OCI-LY3 (cell line): Measurements from ENCODE around the gene COL16A1.

Experiments used
- H2AFZ ChIP-seq: fragments of 200-600, 300-600 bp; shearing (Covaris generic); 2 replicates; pipeline ENCODE4 v1.6.0; 2014; ENCODE audit warnings: antibody characterized with exemption, low read depth, low read length
- H3K27ac ChIP-seq: fragments of 200-600, 300-600 bp; sonication (generic); 2 replicates; pipeline ENCODE4 v1.5.1; 2014; ENCODE audit warnings: mild to moderate bottlenecking, low read length, moderate library complexity, mixed read lengths
- H3K27me3 ChIP-seq: fragments of 200-600, 300-600 bp; sonication (generic); 2 replicates; pipeline ENCODE4 v1.6.1; 2014; ENCODE audit warnings: low read depth, low read length, mixed read lengths
- H3K36me3 ChIP-seq: fragments of 200-600, 300-600 bp; sonication (generic); replicated peaks from 2 replicates; pipeline ENCODE3; 2014; ENCODE audit warnings: low read depth, low read length, mixed read lengths
- H3K4me1 ChIP-seq: fragments of 300-600, 200-600 bp; sonication (generic); 2 replicates; pipeline ENCODE4 v1.6.1; 2014; ENCODE audit warnings: low read length, mixed read lengths
- H3K4me2 ChIP-seq: fragments of 200-600, 300-600 bp; sonication (generic); 2 replicates; pipeline ENCODE4 v1.6.1; 2014; ENCODE audit warnings: low read length, mixed read lengths
- H3K4me3 ChIP-seq: fragments of 300-600, 200-600 bp; sonication (generic); 2 replicates; pipeline ENCODE4 v1.5.1; 2014; ENCODE audit warnings: antibody characterized with exemption, mild to moderate bottlenecking, low read length, moderate library complexity
- H3K79me2 ChIP-seq: fragments of 300-600, 200-600 bp; shearing (Covaris generic); 2 replicates; pipeline ENCODE4 v1.6.1; 2014; ENCODE audit warnings: mild to moderate bottlenecking, low read length, mixed read lengths
- H3K9ac ChIP-seq: fragments of 300-600, 200-600 bp; shearing (Covaris generic); 2 replicates; pipeline ENCODE4 v1.6.0; 2014; ENCODE audit warnings: mild to moderate bottlenecking, low read length, moderate library complexity
- H3K9me3 ChIP-seq: fragments of 200-600, 300-600 bp; shearing (Covaris generic); 2 replicates; pipeline ENCODE4 v1.6.1; 2014; ENCODE audit warnings: low read length, mixed read lengths; ENCODE audit not compliant: insufficient read depth
- H4K20me1 ChIP-seq: fragments of 200-600, 300-600 bp; sonication (generic); 2 replicates; pipeline ENCODE4 v1.6.1; 2016; ENCODE audit warnings: low read length, mixed read lengths; ENCODE audit not compliant: insufficient read depth
- EZH2phosphoT487 ChIP-seq: fragments of 200-600 bp; shearing (Covaris generic); IDR thresholded peaks from 2 replicates; pipeline ENCODE4 v1.6.1; 2018; ENCODE audit warnings: antibody characterized with exemption, mixed run types, low read depth
- TF ChIP-seq, protein P1 (sequence below): fragments of 200-600, 300-600 bp; sonication (generic); IDR thresholded peaks from 2 replicates; pipeline ENCODE4 v1.5.1; 2014; ENCODE audit warnings: antibody characterized with exemption, low read length, low read depth

The COL16A1 gene

DNA sequence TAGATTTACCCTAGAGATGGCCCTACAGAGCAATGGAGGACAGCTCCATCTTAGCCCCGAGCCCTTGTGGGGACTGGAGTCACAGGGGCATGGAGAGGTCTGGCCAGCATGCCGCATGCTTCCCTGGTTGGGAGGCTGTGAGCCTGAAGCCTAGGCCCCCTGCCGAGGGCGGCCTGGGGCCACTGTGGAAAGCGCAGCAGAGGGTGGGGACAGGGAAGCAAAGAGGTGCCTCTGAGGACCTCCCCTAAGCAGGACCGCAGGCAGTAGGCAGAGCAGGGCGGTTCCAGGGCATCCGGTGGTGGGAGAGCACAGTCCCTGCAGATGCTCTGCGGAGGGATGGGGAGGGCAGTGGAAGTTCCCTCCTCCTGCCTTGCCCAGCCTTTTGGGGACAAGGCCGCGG lies 32.7 kb downstream of the COL16A1 start:
- no peak overlapping the region for H2AFZ ChIP-seq
- no peak overlapping the region for H3K4me2 ChIP-seq
- H3K36me3 ChIP-seq = no peaks in the 10 kb centered on the region
- 0 out of 2 replicates have a peak, but pooled peaks cover 3% of the 10 kb centered on the region for H3K27me3 ChIP-seq
- H3K9ac ChIP-seq = no peak overlapping the region
- no peaks in the 10 kb centered on the region for H4K20me1 ChIP-seq
- TF ChIP-seq EZH2phosphoT487 = no peak
- TF ChIP-seq, protein P1, sequence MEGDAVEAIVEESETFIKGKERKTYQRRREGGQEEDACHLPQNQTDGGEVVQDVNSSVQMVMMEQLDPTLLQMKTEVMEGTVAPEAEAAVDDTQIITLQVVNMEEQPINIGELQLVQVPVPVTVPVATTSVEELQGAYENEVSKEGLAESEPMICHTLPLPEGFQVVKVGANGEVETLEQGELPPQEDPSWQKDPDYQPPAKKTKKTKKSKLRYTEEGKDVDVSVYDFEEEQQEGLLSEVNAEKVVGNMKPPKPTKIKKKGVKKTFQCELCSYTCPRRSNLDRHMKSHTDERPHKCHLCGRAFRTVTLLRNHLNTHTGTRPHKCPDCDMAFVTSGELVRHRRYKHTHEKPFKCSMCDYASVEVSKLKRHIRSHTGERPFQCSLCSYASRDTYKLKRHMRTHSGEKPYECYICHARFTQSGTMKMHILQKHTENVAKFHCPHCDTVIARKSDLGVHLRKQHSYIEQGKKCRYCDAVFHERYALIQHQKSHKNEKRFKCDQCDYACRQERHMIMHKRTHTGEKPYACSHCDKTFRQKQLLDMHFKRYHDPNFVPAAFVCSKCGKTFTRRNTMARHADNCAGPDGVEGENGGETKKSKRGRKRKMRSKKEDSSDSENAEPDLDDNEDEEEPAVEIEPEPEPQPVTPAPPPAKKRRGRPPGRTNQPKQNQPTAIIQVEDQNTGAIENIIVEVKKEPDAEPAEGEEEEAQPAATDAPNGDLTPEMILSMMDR = no peak
- no peaks in the 10 kb centered on the region for H3K9me3 ChIP-seq
- no peaks in the 10 kb centered on the region for H3K4me1 ChIP-seq
- H3K27ac ChIP-seq = no peak overlapping the region
- no peaks in the 10 kb centered on the region for H3K79me2 ChIP-seq
- H3K4me3 ChIP-seq = no peak overlapping the region

DNA sequence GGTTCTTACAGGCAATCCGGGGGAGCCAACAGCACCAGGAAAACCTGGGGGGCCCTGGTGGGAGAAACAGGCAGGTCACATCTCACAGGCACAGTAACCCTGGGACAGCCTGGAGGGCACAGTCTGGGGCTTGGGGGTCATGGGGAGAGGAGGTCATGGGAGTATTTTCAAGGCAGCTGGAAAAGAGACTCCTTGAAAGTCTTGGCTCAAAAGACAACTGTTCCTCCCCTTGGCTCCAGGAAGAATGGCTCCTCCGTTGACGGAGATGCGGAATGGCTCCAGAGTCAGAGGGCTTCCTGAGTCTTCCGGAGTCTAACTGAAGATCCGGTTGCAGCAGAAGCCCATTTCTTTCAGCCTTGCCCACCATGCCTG lies 33.2 kb downstream of the COL16A1 start:
- Histone ChIP-seq H3K27ac (no peak overlapping the region), H3K9me3 (no peaks in the 10 kb centered on the region), H3K4me1 (no peaks in the 10 kb centered on the region), H3K9ac (no peak overlapping the region), H3K4me3 (no peak overlapping the region), H3K79me2 (no peaks in the 10 kb centered on the region), H2AFZ (no peak overlapping the region), H3K36me3 (no peaks in the 10 kb centered on the region), H3K4me2 (0 out of 2 replicates have a peak overlapping the region, but pooled peaks have one; percentile 7), H4K20me1 (no peaks in the 10 kb centered on the region), H3K27me3 (0 out of 2 replicates have a peak, but pooled peaks cover 3% of the 10 kb centered on the region)
- TF ChIP-seq, protein P1 = no peak
- no peak for TF ChIP-seq EZH2phosphoT487

DNA sequence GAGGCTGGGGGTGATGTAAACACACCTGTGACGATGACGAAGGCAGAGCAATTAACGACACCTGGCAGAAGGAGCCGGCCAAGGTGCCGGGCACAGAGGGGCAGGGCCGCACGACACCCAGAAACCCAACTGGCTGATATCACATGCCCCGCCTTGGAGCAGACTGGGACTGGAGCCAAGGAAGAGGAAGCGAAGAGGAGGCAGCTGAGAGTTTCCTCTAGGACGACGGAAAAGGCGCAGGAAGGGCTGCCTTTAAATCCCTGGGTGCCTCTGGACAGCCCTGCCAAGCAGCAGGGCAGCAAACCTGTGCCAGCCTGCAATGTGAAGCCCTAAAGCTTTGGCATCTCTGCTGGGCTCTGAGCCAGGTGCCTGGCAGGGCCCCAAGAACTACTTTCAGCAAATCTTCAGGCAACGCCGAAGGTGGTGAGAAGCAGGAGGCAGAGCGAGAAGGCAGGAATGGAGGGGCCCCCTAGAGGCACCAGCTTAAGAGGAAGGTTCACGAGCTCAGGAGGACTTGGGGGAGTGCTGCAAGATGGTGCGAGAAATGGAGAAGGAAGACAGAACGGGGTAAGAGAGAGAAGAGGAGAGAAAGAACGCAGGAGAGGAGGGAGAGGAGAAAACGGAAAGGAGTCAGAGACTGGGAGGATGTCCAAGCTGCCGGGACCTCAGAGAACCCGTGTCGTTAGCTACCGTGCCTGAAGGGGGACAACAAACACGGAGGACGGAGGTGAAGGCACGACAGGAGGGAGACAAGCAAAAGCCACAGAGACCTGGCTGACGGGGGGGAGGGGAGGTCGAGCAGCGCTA lies 33.8 kb downstream of the COL16A1 start:
- no peak overlapping the region for H3K27ac ChIP-seq
- H3K9ac ChIP-seq = no peak overlapping the region
- H3K79me2 ChIP-seq = no peaks in the 10 kb centered on the region
- no peak overlapping the region for H2AFZ ChIP-seq
- H3K4me2 ChIP-seq = peak overlapping the region; percentile 7; the same call in 1 of the 2 replicates
- H3K9me3 ChIP-seq = no peaks in the 10 kb centered on the region
- H3K4me3 ChIP-seq = no peak overlapping the region
- no peaks in the 10 kb centered on the region for H3K4me1 ChIP-seq
- H3K27me3 ChIP-seq = 0 out of 2 replicates have a peak, but pooled peaks cover 3% of the 10 kb centered on the region
- no peaks in the 10 kb centered on the region for H3K36me3 ChIP-seq
- no peak for TF ChIP-seq EZH2phosphoT487
- TF ChIP-seq, protein P1 = 0 out of 2 replicates have a peak, but pooled peaks have one; percentile 4
- no peaks in the 10 kb centered on the region for H4K20me1 ChIP-seq

DNA sequence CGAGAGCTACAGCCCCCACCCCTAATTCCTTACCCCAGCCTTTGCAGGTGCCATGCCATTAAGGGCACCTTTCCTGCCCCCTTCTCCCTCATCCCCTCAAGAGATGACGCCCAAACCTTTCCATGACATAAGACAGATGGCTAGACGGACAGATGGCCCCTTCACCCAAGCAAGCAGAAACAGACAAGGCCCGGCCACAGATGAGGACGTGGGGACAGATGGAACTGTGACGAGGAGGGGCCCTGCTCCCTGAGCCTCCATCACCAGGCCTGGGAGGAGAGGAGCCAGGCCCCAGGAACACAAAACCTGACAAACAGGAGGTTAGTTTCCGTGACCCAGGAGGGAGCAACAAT lies 34.4 kb downstream of the COL16A1 start:
- no peak overlapping the region for H3K4me3 ChIP-seq
- H3K4me2 ChIP-seq = no peak overlapping the region
- TF ChIP-seq, protein P1 = no peak
- TF ChIP-seq EZH2phosphoT487 = no peak
- no peaks in the 10 kb centered on the region for H3K9me3 ChIP-seq
- no peak overlapping the region for H3K27ac ChIP-seq
- no peak overlapping the region for H3K9ac ChIP-seq
- H2AFZ ChIP-seq = no peak overlapping the region
- no peaks in the 10 kb centered on the region for H3K36me3 ChIP-seq
- 0 out of 2 replicates have a peak, but pooled peaks cover 3% of the 10 kb centered on the region for H3K27me3 ChIP-seq
- H4K20me1 ChIP-seq = no peaks in the 10 kb centered on the region
- no peaks in the 10 kb centered on the region for H3K4me1 ChIP-seq
- no peaks in the 10 kb centered on the region for H3K79me2 ChIP-seq
